Daoy (cell line): ENCODE data around the gene SPIN1. TPM values are rescaled to one million over a fixed set of nuclear protein-coding genes. Genes with fewer than 3 reads are reported as not detected.

Experiments used
- DNase-seq: peaks from one replicate; pipeline ENCODE4 v3.0.0-alpha.2; 2015; ENCODE audit warnings: low read depth
- total RNA-seq: library from RNA; depleted of rRNA; stranded (reverse); fragments of >200 nt; shearing (Covaris generic); gene quantifications from 2 replicates; pipeline ENCODE4 v1.2.3, GENCODE V29; 2014; rRNA removed

Gene SPIN1
- total RNA-seq, 1 experiment from 2014 or later: 106 TPM

DNA sequence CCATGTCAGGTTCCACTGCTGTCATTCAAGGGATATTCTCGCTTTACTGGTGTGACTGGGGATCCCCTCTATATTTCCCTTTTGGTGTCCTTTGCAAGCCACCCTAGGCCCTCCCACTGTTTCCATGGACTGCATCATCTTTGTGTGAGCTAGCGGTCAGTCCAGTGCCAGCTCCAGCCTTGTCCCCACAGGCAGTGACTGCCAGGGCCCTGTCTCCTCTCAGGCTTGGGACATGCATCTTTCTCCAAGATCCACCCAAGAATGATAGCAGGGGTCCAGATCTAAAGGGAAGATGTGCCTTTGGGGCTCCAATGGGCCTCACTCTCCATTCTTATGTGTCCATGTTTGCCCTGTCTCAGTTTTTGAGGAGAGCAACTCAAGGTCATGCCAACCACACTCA is 109.0 kb downstream of the SPIN1 start:
- no peak for DNase-seq

DNA sequence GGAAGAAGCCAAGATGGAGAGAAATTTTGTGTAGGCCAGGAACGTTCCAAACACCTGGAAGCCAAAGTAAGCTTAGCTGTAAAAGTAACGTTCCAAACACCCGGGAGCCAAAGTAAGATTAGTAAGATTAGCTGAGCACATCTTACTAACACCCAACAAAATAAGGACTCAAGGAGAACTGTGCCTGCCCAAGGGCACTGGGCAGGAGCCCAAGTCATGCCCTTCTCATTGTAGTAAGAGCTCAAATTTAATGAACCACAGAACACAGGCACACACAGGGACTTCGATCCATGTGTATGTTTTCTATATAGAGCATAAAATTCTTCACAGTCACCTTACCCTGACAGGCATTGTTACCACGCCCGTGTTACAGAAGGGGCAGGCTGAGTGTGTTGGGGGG is 110.6 kb downstream of the SPIN1 start:
- DNase-seq: no peak

DNA sequence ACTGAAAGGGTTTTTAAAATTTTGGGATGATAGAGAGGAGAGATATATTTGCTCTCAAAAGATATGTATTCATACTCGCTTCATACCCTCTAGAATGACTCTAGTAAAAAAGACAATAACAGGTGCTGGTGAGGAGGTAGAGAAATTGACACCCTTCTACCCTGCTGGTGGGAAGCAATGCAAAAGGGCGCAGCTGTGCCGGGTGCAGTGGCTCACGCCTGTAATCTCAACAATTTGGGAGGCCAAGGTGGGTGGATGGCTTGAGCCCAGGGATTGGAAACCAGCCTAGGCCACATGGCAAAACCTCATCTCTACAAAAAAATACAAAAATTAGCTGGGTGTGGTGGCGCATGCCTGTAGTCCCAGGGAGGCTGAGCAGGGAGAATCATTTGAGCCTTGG is 112.8 kb downstream of the SPIN1 start:
- no peak for DNase-seq

DNA sequence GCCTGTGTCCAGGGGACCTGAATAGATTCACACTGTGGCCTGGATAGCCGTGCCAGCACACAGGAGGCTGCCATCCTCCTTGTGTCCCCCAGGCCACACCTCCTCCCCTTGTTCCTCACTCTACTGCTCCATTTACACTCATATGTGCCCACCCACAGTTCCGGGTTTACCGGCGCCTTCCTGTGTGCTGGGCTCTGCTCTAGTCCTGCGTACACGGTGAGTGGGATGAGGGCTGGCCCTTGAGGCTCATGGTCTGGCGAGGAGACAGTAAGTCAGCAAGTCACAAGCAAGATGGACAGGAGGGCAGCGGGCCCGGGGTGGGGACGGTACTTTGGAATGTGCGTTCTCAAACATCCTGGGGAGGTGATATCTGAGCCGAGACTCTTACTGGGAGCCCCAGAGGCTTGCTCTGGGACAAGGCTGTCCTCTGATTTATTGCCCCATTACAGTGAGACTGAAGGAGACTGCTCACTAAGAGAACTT is 114.3 kb downstream of the SPIN1 start:
- DNase-seq: no peak

DNA sequence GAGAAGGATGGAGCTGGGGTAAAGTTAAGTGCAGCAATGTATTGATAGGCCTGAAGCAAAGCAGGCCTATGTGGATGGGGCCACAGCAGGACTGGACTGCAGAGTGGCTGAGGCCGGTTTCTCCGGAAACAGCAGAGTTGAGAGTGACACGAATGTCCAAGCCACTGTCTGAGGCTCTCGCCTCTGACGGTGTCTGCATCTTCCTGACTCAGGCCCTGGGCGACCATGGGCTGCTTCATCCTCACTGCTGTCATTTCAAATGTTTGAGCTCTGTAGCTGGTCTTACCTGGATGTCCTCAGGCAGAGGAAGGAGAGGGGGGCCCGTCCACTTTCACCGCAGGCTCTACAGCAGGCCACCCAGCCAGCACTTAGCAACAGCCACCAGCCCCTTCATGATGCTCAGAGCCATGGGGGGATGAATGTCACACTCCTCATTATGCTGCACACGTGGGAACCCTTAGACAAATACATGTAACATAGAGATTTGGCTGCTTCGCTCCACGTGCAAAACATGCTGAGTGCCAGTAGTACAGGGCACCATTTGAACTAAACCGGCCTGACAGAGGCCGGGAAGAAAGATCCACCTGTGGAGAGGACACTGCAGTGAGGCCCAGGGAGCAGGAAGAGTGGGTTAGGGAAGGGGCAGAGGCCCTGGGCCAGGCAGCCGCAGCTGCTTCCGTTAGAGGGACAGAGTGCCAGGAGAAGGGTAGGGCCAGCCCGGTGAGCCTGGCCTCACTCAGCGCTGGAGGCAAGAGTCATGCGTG is 115.0 kb downstream of the SPIN1 start:
- DNase-seq: no peak

DNA sequence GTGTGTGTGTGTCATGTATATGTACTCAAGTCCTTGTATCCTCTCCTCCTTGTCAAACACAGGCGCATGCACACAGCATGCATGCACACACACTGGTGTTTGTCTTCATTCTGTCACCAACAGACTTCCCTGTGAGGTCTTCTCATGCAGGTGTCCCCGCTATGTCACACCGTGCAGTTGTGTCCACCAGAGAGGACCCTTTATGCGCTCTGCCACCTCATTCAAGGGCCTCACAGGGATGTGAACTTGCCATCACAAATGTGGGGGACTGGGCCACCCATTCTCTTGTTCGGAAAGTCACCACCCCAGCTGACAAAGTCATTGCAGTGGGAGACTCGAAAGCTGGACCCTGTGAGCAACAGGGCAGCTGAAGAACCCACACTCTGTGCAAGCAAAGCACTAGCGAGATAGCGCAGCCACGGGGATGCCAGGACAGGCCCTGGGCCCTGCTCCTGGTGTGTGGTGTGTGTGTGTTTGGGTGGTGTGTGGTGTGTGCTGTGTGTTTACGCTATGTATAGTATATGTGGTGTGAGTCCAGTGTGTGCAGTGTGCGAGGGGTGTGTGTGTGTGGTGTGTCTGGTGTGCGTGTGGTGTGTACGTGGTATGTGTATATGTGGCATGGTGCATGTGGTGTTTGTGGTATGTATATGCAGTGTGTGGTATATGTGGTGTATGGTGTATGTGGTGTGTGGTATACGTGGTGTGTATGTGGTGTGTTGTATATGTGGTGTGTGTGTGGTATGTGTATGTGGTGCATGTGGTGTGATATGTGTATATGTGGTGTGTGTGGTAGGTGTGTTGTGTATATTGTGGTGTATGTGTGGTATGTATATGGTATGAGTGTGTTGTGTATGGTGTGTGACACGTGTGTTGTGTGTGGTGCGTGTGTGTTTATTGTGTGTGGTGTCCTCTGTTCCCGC is 115.9 kb downstream of the SPIN1 start:
- no peak for DNase-seq

DNA sequence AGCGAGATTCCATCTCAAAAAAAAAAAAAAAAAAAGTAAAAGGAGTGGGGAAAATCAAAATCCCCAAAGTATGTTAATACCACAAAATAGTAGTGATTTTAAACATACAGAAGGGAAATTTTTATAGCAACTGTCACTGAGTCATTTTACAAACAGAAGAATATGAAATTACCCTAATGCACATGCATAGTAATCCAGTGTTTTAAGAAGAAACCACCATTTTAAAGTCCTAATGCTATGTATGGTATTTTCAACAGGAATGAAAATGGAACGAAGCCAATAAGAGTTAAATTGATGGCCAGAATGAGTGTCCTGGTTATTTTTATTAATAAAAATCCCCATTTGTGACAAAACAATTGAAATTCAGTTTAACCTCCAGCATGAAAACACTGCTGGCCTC is 120.1 kb downstream of the SPIN1 start:
- DNase-seq: no peak

DNA sequence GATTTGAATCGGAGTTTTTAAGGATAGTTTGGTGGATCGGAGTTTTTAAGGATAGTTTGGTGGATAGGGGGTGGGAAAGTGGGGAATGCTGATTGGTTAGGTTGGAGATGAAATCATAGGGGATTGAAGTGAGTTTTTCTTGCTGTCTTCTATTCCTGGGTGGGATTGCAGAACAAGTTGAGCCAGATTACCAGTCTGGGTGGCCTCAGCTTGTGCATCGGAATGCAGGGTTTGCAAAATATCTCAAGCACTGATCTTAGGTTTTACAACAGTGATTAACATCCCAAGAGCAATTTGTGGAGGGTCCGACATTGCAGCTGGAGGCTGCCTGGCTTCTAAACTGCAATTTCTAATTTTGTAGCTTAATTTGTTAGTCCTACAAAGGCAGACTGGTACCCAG is 123.7 kb downstream of the SPIN1 start:
- no peak for DNase-seq

DNA sequence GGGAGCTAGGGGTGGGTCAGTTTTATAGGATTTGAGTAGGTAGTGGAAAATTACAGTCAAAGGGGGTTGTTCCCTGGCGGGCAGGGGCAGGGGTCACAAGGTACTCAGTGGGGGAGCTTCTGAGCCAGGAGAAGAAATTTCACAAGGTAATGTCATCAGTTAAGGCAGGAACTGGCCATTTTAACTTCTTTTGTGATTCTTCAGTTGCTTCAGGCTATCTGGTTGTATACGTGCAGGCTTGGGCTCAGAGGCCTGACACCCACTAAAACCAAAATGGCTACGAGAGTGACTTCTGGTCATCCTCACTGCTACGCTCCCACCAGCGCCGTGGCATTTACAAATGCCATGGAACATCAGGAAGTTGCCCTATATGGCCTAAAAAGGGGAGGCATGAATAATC is 126.0 kb downstream of the SPIN1 start:
- DNase-seq: no peak

DNA sequence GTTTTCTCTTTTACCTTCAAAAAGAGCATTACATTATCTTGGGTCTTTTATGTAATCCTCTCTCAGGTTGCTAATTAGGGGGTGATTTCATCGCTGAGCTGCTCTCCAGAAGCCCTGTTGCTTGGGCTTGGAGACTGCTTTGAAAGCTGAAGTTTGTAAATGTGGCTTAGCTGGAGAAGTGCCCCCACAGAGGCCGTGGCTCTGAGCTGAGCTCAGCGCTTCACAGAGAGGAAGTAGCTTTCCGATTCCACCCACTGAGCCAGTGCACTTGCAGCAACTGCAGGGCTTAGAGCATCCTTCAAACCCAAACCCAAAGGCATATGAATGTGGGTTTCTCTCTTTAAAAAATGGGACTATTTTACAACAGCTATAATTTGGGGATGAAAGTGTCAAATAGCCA is 133.1 kb downstream of the SPIN1 start:
- no peak for DNase-seq

DNA sequence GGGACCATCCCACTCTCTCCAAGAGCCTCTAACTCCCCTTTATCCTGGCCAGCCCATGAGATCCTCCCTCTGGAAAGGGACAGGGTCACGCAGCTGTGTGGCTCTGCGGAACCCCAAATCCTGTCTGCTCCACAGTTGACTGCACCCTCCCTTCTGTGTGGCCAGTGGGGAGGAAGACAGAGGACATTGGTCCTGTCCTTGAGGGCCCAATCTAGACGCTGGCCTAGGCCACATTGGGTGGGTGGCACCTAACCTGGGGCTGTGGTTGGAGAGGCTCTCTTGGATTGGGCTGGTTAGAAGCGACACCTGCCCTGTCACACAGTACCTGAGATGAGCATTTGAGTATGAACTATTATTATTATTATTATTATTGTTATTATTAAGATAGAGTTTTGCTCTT is 134.1 kb downstream of the SPIN1 start:
- no peak for DNase-seq

DNA sequence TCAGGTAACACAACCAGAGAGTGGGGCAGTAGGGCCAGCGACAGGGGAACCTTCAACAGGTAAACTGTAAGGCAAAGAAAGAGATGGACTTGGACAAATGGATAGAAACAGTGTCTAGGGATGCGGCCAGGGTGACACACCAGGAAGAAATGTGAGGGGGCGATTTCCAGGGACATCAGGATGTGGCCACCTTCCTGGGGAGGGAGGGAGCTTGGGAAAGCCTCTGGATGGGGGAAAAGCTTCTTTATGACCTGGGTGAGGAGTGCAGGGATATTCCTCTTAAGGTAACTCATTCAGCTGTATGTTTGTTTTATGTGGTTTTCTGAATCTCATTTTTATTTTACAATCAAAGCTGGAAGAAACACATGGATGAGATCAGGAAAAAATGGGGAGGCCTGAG is 134.8 kb downstream of the SPIN1 start:
- peak; percentile 86 for DNase-seq

DNA sequence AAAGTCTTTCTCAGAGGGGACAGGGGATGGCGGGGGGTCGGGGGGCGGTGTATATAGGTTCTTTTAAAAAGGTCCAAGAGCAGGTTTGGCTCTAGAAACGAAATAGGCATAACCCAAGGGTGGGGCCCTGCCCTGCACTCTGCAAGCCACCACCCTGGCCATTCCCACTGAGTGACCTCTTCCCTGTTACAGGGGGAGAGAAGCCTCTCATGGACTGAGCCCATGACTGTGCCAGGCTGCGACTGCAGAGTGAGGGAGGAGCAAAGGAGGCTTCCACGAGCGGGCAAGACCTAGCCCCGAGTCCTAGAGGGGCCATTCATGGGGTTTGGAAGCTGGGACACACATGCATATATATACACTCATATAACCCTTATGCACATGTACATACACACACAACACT is 136.7 kb downstream of the SPIN1 start:
- DNase-seq: no peak

DNA sequence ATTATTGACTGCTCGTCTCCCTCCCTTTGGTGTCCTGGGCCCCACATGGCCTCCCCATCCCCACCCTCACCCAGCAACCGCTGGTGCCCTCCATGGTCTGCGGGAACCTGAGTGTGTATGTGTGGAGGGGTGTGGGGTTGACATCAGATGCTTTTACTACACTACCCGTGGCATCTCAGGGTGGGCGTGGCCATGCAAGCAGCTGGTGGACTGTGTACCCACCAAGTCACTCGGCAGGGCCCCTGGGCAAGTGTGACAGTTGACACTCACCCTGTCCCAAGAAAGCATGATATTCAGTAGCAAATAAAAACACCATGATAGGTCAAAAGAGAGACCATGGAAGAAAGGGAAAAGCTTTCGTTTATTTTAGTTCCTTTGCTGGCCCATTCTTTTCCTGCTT is 139.4 kb downstream of the SPIN1 start:
- no peak for DNase-seq

Other genes starting within 250 kb of the SPIN1 start
- not detected in 2 replicates for gene SPATA31C2, start 250.0 kb upstream of the SPIN1 start, total RNA-seq
- 0.89 and 1.4 TPM in 2 replicates for gene NXNL2, start 146.7 kb downstream of the SPIN1 start, total RNA-seq